ENCODE results near the gene TAPBPL. TPM values are rescaled to one million over a fixed set of nuclear protein-coding genes. Genes with fewer than 3 reads are reported as not detected.

TAPBPL gene
- total and polyA plus RNA-seq, 2 of the 13 experiments (the other 11 are each of a cell fraction or from before 2014, with no cell fraction given) = 10.0 to 14.5 TPM

GRCh38 chr12:6492838-6493496 is 41.1 kb downstream of the TAPBPL start, which contains the start of gene MRPL51 (continued):
- 0 out of 2 replicates have a peak, but pooled peaks have one; percentile 31 for TF ChIP-seq KLF6 (CRISPR knock-in tag; IDR thresholded peaks at IDR 0.05)
- no peak; the same call in 1 of the 2 replicates for TF ChIP-seq TOPORS (CRISPR knock-in tag; IDR thresholded peaks at IDR 0.05)
- peak; percentile 82 for TF ChIP-seq ZNF574 (CRISPR knock-in tag; IDR thresholded peaks at IDR 0.05)
- peak; percentile 45; the same call in 1 of the 2 replicates for TF ChIP-seq ZHX2 (IDR thresholded peaks at IDR 0.05; ENCODE audit: low read depth)
- TF ChIP-seq ZHX2 (CRISPR knock-in tag; IDR thresholded peaks at IDR 0.05; ENCODE audit: borderline replicate concordance) = no peak
- no peak; the same call in none of the 2 replicates for TF ChIP-seq HIVEP1 (CRISPR knock-in tag; IDR thresholded peaks at IDR 0.05)
- no peak for TF ChIP-seq RARG (CRISPR knock-in tag; IDR thresholded peaks at IDR 0.05; ENCODE audit: low read depth)
- TF ChIP-seq ZNF143 (CRISPR knock-in tag; IDR thresholded peaks at IDR 0.05) = peak; percentile 85
- TF ChIP-seq ZMYM4 (CRISPR knock-in tag; IDR thresholded peaks at IDR 0.05) = peak; percentile 61
- peak; percentile 84 for TF ChIP-seq ZNF687 (CRISPR knock-in tag; IDR thresholded peaks at IDR 0.05)
- no peak for TF ChIP-seq REPIN1 (CRISPR knock-in tag; IDR thresholded peaks at IDR 0.05; ENCODE audit: borderline replicate concordance, low read depth)
- 0 out of 2 replicates have a peak, but pooled peaks have one; percentile 65 for TF ChIP-seq ZNF230 (CRISPR knock-in tag; IDR thresholded peaks at IDR 0.05)
- no peak for TF ChIP-seq ASH2L (IDR thresholded peaks at IDR 0.05; ENCODE audit: insufficient read length, low read depth, low read length)
- TF ChIP-seq ZNF160 (CRISPR knock-in tag; IDR thresholded peaks at IDR 0.05) = peak; percentile 34; the same call in 1 of the 2 replicates
- TF ChIP-seq ZNF639 (CRISPR knock-in tag; conservative IDR thresholded peaks at IDR 0.05) = no peak

Data from HepG2 (cell line).